Panc1 (cell line): ENCODE results near the gene IDH2.

Experiments
- REST ChIP-seq, 2 experiments: IDR thresholded peaks; 2 replicates each; pipeline ENCODE4 v1.6.1; 2011 to 2012; ENCODE audit warnings: low read depth in 2 of 2, control low read depth in 1 of 2, low read length in 1 of 2, mild to moderate bottlenecking in 1 of 2, moderate library complexity in 1 of 2; ENCODE audit not compliant: insufficient read depth in 1 of 2
- TF ChIP-seq, protein P1 (sequence below): fragments of 450-650 bp; IDR thresholded peaks from 2 replicates; pipeline ENCODE4 v1.5.1; 2017; ENCODE audit warnings: mild to moderate bottlenecking

GRCh38 chr15:90115783-90116182 lies 13.5 kb upstream of the IDH2 start:
- TF ChIP-seq, protein P1, sequence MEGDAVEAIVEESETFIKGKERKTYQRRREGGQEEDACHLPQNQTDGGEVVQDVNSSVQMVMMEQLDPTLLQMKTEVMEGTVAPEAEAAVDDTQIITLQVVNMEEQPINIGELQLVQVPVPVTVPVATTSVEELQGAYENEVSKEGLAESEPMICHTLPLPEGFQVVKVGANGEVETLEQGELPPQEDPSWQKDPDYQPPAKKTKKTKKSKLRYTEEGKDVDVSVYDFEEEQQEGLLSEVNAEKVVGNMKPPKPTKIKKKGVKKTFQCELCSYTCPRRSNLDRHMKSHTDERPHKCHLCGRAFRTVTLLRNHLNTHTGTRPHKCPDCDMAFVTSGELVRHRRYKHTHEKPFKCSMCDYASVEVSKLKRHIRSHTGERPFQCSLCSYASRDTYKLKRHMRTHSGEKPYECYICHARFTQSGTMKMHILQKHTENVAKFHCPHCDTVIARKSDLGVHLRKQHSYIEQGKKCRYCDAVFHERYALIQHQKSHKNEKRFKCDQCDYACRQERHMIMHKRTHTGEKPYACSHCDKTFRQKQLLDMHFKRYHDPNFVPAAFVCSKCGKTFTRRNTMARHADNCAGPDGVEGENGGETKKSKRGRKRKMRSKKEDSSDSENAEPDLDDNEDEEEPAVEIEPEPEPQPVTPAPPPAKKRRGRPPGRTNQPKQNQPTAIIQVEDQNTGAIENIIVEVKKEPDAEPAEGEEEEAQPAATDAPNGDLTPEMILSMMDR, result no peak
- TF ChIP-seq REST (IDR thresholded peaks at IDR 0.05; ENCODE audit: insufficient read depth in 1 of 2, low read depth in 2 of 2, low read length in 1 of 2), result no peak
